Measurements from ENCODE around the gene CBL.

The CBL gene

GRCh38 chr11:119258983-119259382 lies 52.8 kb downstream of the CBL start:
- peaks cover 8% of the 10 kb centered on the region; the same call in 1 of the 2 replicates for H4K20me1 ChIP-seq (ENCODE audit: insufficient read depth, low read length)
- ATAC-seq (ENCODE audit: insufficient read depth, low read depth) (no peak), DNase-seq (no peak)
- TF ChIP-seq EZH2 (IDR thresholded peaks at IDR 0.05; ENCODE audit: borderline replicate concordance, low read depth, low read length, severe bottlenecking), result no peak
- TF ChIP-seq, protein P1, sequence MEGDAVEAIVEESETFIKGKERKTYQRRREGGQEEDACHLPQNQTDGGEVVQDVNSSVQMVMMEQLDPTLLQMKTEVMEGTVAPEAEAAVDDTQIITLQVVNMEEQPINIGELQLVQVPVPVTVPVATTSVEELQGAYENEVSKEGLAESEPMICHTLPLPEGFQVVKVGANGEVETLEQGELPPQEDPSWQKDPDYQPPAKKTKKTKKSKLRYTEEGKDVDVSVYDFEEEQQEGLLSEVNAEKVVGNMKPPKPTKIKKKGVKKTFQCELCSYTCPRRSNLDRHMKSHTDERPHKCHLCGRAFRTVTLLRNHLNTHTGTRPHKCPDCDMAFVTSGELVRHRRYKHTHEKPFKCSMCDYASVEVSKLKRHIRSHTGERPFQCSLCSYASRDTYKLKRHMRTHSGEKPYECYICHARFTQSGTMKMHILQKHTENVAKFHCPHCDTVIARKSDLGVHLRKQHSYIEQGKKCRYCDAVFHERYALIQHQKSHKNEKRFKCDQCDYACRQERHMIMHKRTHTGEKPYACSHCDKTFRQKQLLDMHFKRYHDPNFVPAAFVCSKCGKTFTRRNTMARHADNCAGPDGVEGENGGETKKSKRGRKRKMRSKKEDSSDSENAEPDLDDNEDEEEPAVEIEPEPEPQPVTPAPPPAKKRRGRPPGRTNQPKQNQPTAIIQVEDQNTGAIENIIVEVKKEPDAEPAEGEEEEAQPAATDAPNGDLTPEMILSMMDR (IDR thresholded peaks at IDR 0.05; ENCODE audit: borderline replicate concordance, extremely low read depth, low read length, poor library complexity, severe bottlenecking), result no peak
- H3K36me3 ChIP-seq (ENCODE audit: insufficient read depth, low read length), result peaks cover 4% of the 10 kb centered on the region; the same call in 1 of the 2 replicates
- no peak overlapping the region for H2AFZ ChIP-seq (ENCODE audit: low read depth, low read length)
- H3K9ac ChIP-seq (ENCODE audit: low read depth, low read length), result no peak overlapping the region
- no peak overlapping the region for H3K4me3 ChIP-seq (ENCODE audit: low read depth in 1 of 2, low read length in 2 of 2)
- peaks cover 59% of the 10 kb centered on the region for H3K79me2 ChIP-seq (ENCODE audit: insufficient read depth, low read length)
- H3K9me3 ChIP-seq (ENCODE audit: insufficient read depth, low read length, severe bottlenecking), result no peaks in the 10 kb centered on the region
- no peaks in the 10 kb centered on the region for H3K27me3 ChIP-seq (ENCODE audit: insufficient read depth, low read length, poor library complexity)
- no peak overlapping the region for H3K4me2 ChIP-seq (ENCODE audit: insufficient read depth, low read length)
- H3K27ac ChIP-seq (ENCODE audit: low read length), result no peak overlapping the region
- peaks cover 3% of the 10 kb centered on the region; the same call in 1 of the 2 replicates for H3K4me1 ChIP-seq (ENCODE audit: insufficient read depth, low read length)

DNA sequence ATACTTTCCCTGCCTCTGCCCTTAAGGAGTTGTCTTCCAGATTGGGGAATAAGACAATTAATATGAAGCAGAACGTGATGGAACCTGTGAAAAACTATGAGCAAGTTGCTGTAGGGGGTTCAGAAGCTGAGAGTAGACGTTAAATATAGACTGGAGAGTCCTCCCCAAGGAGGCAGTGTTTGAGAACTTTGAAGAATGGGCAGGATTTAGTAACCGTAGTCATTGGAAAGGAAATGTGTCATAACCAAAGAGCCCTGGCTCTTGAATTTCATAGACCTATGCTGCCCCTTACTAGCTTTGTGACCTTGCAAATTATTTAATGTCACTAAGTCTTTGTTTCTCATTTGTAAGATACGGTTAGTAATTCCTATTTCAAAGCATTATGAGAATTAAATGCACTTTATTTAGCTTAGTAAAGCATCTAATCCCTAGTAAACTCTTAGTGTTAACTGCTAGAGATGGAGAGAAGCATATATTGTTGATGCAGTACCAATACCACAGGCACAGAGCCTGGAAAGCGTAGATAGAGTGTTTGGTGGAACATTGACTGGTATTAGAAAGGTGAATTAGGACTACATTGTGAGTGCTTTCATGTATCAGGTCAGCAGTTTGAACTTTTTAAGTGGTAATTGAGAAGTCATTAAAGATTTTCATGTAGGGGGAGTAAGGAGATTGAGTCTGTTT lies 56.7 kb downstream of the CBL start:
- H2AFZ ChIP-seq (ENCODE audit: low read depth, low read length), result no peak overlapping the region
- H3K27me3 ChIP-seq (ENCODE audit: insufficient read depth, low read length, poor library complexity), result no peaks in the 10 kb centered on the region
- H3K79me2 ChIP-seq (ENCODE audit: insufficient read depth, low read length), result peaks cover 74% of the 10 kb centered on the region
- peaks cover 4% of the 10 kb centered on the region; the same call in 1 of the 2 replicates for H3K36me3 ChIP-seq (ENCODE audit: insufficient read depth, low read length)
- H3K9me3 ChIP-seq (ENCODE audit: insufficient read depth, low read length, severe bottlenecking), result no peaks in the 10 kb centered on the region
- H3K4me2 ChIP-seq (ENCODE audit: insufficient read depth, low read length), result no peak overlapping the region
- H3K4me1 ChIP-seq (ENCODE audit: insufficient read depth, low read length), result peaks cover 3% of the 10 kb centered on the region; the same call in 1 of the 2 replicates
- peaks cover 12% of the 10 kb centered on the region; the same call in 1 of the 2 replicates for H4K20me1 ChIP-seq (ENCODE audit: insufficient read depth, low read length)
- H3K4me3 ChIP-seq (ENCODE audit: low read depth in 1 of 2, low read length in 2 of 2), result no peak overlapping the region
- DNase-seq (no peak), ATAC-seq (ENCODE audit: insufficient read depth, low read depth) (peak; percentile 40; the same call in 1 of the 3 replicates)
- TF ChIP-seq EZH2 (IDR thresholded peaks at IDR 0.05; ENCODE audit: borderline replicate concordance, low read depth, low read length, severe bottlenecking), result no peak
- TF ChIP-seq, protein P1 (IDR thresholded peaks at IDR 0.05; ENCODE audit: borderline replicate concordance, extremely low read depth, low read length, poor library complexity, severe bottlenecking), result no peak
- no peak overlapping the region for H3K27ac ChIP-seq (ENCODE audit: low read length)
- no peak overlapping the region for H3K9ac ChIP-seq (ENCODE audit: low read depth, low read length)

DNA sequence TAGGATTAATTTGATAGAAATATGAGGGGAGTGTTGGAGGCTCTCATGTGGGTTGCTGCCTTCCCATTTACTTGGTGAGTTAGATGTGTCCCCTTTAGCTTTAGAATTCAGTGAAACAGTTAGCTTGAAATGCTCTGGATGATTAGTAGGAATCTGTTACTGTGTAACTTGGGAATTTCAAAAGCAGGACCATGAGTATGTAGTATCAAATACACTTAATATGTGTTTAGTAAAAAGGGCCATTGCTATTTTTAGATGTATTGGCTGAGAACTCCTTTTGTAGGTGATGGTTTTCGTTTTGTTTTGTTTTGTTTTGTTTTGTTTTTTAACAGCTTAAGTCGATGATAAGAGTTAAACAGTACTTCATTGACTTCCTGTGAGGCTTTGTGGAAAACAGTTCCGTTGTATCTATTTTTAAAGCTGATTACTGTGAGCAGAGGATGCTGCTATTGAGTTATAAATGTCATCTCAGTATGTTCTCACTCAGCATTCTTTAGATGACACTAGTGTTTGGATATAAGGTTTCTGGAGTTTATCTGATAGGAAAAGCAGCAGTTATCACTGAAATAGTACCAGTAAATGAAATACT lies 57.3 kb downstream of the CBL start:
- no peak overlapping the region for H3K4me2 ChIP-seq (ENCODE audit: insufficient read depth, low read length)
- ATAC-seq (ENCODE audit: insufficient read depth, low read depth) (peak; percentile 63; the same call in 2 of the 3 replicates), DNase-seq (no peak)
- H3K9me3 ChIP-seq (ENCODE audit: insufficient read depth, low read length, severe bottlenecking), result no peaks in the 10 kb centered on the region
- TF ChIP-seq EZH2 (IDR thresholded peaks at IDR 0.05; ENCODE audit: borderline replicate concordance, low read depth, low read length, severe bottlenecking), result no peak
- TF ChIP-seq, protein P1 (IDR thresholded peaks at IDR 0.05; ENCODE audit: borderline replicate concordance, extremely low read depth, low read length, poor library complexity, severe bottlenecking), result no peak
- H2AFZ ChIP-seq (ENCODE audit: low read depth, low read length), result no peak overlapping the region
- no peak overlapping the region for H3K27ac ChIP-seq (ENCODE audit: low read length)
- peaks cover 4% of the 10 kb centered on the region; the same call in 1 of the 2 replicates for H3K36me3 ChIP-seq (ENCODE audit: insufficient read depth, low read length)
- peaks cover 3% of the 10 kb centered on the region; the same call in 1 of the 2 replicates for H3K4me1 ChIP-seq (ENCODE audit: insufficient read depth, low read length)
- H3K4me3 ChIP-seq (ENCODE audit: low read depth in 1 of 2, low read length in 2 of 2), result no peak overlapping the region
- H3K27me3 ChIP-seq (ENCODE audit: insufficient read depth, low read length, poor library complexity), result no peaks in the 10 kb centered on the region
- peaks cover 76% of the 10 kb centered on the region for H3K79me2 ChIP-seq (ENCODE audit: insufficient read depth, low read length)
- H4K20me1 ChIP-seq (ENCODE audit: insufficient read depth, low read length), result peaks cover 12% of the 10 kb centered on the region; the same call in 1 of the 2 replicates
- no peak overlapping the region for H3K9ac ChIP-seq (ENCODE audit: low read depth, low read length)
